Karpas-422 (cell line): Measurements from ENCODE around the gene TMEM109. TPM values are rescaled to one million over a fixed set of nuclear protein-coding genes. Genes with fewer than 3 reads are reported as not detected.

Experiments used
- DNase-seq: peaks from one replicate; pipeline ENCODE4 v3.0.0-alpha.2; 2015
- H2AFZ ChIP-seq: fragments of 200-600 bp; sonication (generic); 2 replicates; pipeline ENCODE4 v1.6.1; 2014; ENCODE audit warnings: antibody characterized with exemption, low read length, mixed read lengths
- H3K27ac ChIP-seq: fragments of 200-600 bp; sonication (generic); 2 replicates; pipeline ENCODE4 v1.5.1; 2014; ENCODE audit warnings: mild to moderate bottlenecking, low read length, moderate library complexity
- H3K27me3 ChIP-seq: fragments of 200-600 bp; sonication (generic); 2 replicates; pipeline ENCODE4 v1.6.1; 2014; ENCODE audit warnings: low read length, mixed read lengths
- H3K36me3 ChIP-seq: fragments of 200-600 bp; sonication (generic); 2 replicates; pipeline ENCODE4 v1.6.1; 2014; ENCODE audit warnings: low read length, mixed read lengths; ENCODE audit not compliant: insufficient read depth
- H3K4me1 ChIP-seq: fragments of 200-600 bp; sonication (generic); 2 replicates; pipeline ENCODE4 v1.6.1; 2014; ENCODE audit warnings: mild to moderate bottlenecking, low read length, mixed read lengths
- H3K4me2 ChIP-seq: fragments of 200-600 bp; sonication (generic); 2 replicates; pipeline ENCODE4 v1.6.1; 2014; ENCODE audit warnings: low read length, low read depth, mild to moderate bottlenecking; ENCODE audit not compliant: poor library complexity, severe bottlenecking
- H3K4me3 ChIP-seq: fragments of 200-600 bp; sonication (generic); 2 replicates; pipeline ENCODE4 v1.5.1; 2014; ENCODE audit warnings: mild to moderate bottlenecking, antibody characterized with exemption, low read length, mixed read lengths
- H3K79me2 ChIP-seq: fragments of 200-600 bp; sonication (generic); 2 replicates; pipeline ENCODE4 v1.6.1; 2014; ENCODE audit warnings: mild to moderate bottlenecking, low read length, mixed read lengths
- H3K9ac ChIP-seq: fragments of 200-600 bp; sonication (generic); 2 replicates; pipeline ENCODE4 v1.6.0; 2014; ENCODE audit warnings: low read length
- H3K9me2 ChIP-seq: fragments of 200-600 bp; sonication (generic), shearing (Covaris generic); replicated peaks from 2 replicates; pipeline ENCODE4 v1.6.0; 2014; ENCODE audit warnings: mild to moderate bottlenecking, low read length, moderate library complexity; ENCODE audit not compliant: insufficient read depth
- H3K9me3 ChIP-seq: fragments of 300-700, 200-600 bp; sonication (generic); 2 replicates; pipeline ENCODE4 v1.6.1; 2014; ENCODE audit warnings: low read length, mixed read lengths
- H4K20me1 ChIP-seq: fragments of 200-600 bp; sonication (generic); 2 replicates; pipeline ENCODE4 v1.6.1; 2014; ENCODE audit warnings: mild to moderate bottlenecking, antibody characterized with exemption, low read length, low read depth; ENCODE audit not compliant: insufficient read depth
- total RNA-seq: library from RNA; depleted of rRNA; stranded (reverse); fragments of >200 nt; shearing (Covaris generic); gene quantifications from 2 replicates; pipeline ENCODE4 v1.2.3, GENCODE V29; 2014; ENCODE audit warnings: low replicate concordance

Gene TMEM109
- total RNA-seq, 1 experiment from 2014 or later, result 44.4 TPM

DNA sequence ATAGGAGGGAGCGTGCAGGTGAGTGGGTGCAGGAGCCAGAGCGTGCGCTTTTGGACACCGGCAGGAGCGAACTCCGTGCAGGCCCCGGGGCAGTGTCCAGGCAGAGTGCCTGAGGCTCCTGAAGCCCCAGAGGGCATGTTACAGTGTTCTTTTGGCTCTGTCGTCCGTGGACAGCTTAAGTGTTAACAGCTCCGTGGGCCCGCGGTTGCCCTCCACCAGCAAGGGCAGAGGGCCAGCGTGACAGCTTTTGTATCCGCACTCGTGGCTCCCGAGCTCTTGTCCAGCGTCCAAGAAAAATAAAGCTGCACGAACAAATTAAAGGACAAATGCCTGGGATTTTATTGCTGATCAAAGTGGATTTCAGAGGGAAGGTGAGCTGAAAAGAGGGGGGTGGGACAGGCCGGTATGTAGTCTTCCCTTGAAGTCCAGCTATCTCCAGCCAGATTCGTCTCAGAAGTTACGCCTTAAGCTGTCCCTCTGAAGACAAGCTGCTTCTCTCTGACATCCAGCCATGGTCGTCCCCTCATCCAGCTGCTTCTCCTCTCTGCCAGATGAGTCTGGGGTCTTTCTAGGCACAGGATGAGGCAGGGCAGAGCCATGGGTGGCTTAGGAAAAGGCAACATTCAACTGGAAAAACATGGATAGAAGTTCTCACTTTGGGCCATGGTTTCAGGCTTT is 968 bp upstream of the TMEM109 start:
- Histone ChIP-seq H3K9ac (peak overlapping the region; percentile 79), H3K4me1 (peaks cover 56% of the 10 kb centered on the region), H3K9me3 (no peaks in the 10 kb centered on the region), H3K36me3 (no peaks in the 10 kb centered on the region), H3K27ac (no peak overlapping the region; the same call in 1 of the 2 replicates), H3K9me2 (no peaks in the 10 kb centered on the region), H3K4me2 (peak overlapping the region; percentile 98), H3K27me3 (no peaks in the 10 kb centered on the region), H4K20me1 (no peaks in the 10 kb centered on the region), H3K79me2 (peaks cover 39% of the 10 kb centered on the region), H3K4me3 (peak overlapping the region; percentile 85), H2AFZ (peak overlapping the region; percentile 25; the same call in 1 of the 2 replicates)
- DNase-seq, result no peak

DNA sequence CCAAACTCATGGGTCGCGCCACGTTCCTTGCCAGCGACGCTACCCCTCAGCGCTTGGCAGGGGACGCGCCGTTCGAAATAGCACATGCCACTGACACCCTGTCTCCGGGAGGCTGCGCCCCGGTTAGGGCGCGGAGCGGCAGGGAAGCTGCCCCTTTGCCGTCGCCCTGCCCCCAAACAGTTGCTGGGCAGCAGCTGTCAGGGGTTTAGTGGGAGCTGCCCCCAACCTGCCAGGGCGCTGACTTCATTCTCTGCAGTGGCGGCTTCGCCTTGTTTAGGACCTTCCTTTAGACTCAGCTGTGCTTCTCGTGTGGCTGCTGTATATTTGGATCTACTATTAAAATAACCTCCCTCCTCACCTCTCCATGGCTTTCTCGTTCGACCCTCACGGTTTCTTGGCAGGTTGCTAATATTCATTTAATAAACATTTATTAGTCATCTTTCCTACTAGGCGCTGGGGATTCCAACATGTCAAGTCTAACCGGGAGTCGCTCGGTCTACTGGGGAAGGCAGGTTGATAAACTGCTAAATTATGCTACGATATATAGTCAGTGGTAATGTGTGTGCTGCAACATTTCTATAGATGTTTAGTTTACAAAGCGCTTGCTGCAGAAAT is 782 bp downstream of the TMEM109 start:
- Histone ChIP-seq H3K27me3 (no peaks in the 10 kb centered on the region), H3K36me3 (peaks cover 3% of the 10 kb centered on the region; the same call in 1 of the 2 replicates), H3K27ac (peak overlapping the region; percentile 85), H3K4me1 (peaks cover 74% of the 10 kb centered on the region), H3K4me3 (peak overlapping the region; percentile 85), H2AFZ (peak overlapping the region; percentile 25; the same call in 1 of the 2 replicates), H3K9ac (peak overlapping the region; percentile 79), H3K9me3 (no peaks in the 10 kb centered on the region), H4K20me1 (no peaks in the 10 kb centered on the region), H3K79me2 (peaks cover 48% of the 10 kb centered on the region), H3K4me2 (peak overlapping the region; percentile 98), H3K9me2 (no peaks in the 10 kb centered on the region)
- peak; percentile 73 for DNase-seq

DNA sequence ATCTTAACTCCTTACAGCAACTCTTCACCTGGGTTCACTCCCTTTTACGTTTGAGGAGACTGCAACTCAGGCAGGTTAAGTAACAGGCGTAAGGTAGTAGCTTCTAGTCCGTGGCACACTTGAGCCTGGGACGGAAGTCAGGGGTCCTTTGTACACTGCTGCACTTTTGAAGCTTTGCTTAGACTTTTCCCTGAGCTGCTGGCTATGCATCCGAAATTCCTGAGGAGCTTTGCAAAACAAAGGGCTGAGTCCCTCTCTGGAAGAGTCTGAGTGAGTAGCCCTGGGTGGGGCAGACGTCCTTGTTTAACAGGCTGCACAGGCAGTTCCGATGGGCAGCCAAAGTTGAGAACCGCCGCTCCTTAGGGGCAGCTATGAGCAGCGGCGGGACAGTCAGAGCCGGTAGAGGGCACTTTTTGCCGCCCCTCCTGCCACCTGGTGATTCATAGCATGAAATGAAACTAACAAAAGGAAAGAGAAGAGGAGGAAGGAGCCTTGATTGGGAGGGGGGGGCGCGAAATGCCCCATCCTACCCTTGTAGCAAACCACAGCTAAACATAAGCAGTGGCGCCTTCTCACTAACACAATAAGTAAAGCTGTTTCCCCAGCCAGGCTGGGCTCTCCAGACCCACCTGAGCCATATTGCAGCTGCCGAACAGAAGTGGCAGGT is 1.4 kb downstream of the TMEM109 start:
- peak overlapping the region; percentile 98 for H3K4me2 ChIP-seq
- H3K27me3 ChIP-seq, result no peaks in the 10 kb centered on the region
- no peaks in the 10 kb centered on the region for H3K9me3 ChIP-seq
- H3K9ac ChIP-seq, result peak overlapping the region; percentile 79
- H3K9me2 ChIP-seq, result no peaks in the 10 kb centered on the region
- H3K36me3 ChIP-seq, result peaks cover 9% of the 10 kb centered on the region
- peak; percentile 83 for DNase-seq
- H4K20me1 ChIP-seq, result no peaks in the 10 kb centered on the region
- peaks cover 71% of the 10 kb centered on the region for H3K4me1 ChIP-seq
- peak overlapping the region; percentile 85 for H3K4me3 ChIP-seq
- H2AFZ ChIP-seq, result peak overlapping the region; percentile 7; the same call in 1 of the 2 replicates
- H3K27ac ChIP-seq, result peak overlapping the region; percentile 85
- peaks cover 48% of the 10 kb centered on the region for H3K79me2 ChIP-seq

DNA sequence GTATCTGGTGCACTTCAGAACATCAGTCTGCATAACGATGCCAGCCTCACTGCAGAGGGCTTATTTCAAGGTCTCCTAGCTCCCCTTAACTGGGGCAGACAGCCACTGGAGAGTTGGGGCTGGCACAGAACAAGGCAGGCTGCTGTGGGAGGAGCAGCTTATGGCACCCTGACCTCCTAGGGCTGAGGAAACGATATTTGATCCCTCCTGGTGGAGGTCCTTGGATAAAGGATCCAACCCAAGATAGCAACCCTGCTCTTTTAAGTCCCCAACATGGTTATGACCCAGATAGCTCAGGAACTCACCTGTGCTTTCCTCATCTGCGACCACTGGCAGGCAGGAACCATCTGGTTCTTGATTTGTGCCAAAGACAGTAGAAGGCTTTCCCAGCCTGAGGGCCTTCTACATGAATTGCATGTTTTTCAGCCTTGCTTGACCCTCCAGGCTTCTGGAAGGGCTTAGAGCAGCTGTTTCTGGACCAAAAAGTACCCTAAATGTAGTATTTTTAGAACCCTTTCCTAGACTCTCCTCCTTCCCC is 2.8 kb downstream of the TMEM109 start:
- DNase-seq, result no peak
- Histone ChIP-seq H2AFZ (no peak overlapping the region), H3K79me2 (peaks cover 48% of the 10 kb centered on the region), H3K27me3 (no peaks in the 10 kb centered on the region), H4K20me1 (no peaks in the 10 kb centered on the region), H3K36me3 (peaks cover 14% of the 10 kb centered on the region), H3K4me2 (peak overlapping the region; percentile 98), H3K4me3 (no peak overlapping the region), H3K9me3 (no peaks in the 10 kb centered on the region), H3K9me2 (no peaks in the 10 kb centered on the region), H3K4me1 (peaks cover 65% of the 10 kb centered on the region), H3K27ac (peak overlapping the region; percentile 85), H3K9ac (peak overlapping the region; percentile 16; the same call in 1 of the 2 replicates)

DNA sequence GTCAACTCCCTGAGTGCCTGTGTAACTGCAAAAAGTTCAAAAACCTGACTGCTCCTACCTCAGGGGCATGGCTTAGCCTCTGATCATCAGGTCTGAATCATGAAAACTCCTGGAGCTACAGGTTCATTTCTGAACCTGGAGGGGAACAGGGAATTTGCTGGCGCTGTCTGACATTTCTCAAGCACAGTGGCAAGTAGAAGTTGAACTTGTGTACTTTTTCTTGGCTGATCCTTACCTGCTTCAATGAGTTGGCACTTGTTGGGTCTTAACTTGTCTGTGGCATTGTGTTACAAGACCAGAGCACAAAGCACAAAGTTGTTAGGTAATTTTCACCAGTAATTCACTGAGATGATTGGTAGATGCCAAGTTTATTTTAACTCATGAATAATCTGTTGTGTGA is 3.3 kb downstream of the TMEM109 start:
- no peak overlapping the region for H3K4me3 ChIP-seq
- peaks cover 14% of the 10 kb centered on the region for H3K36me3 ChIP-seq
- no peaks in the 10 kb centered on the region for H4K20me1 ChIP-seq
- DNase-seq, result no peak
- H2AFZ ChIP-seq, result no peak overlapping the region
- H3K79me2 ChIP-seq, result peaks cover 48% of the 10 kb centered on the region
- H3K4me1 ChIP-seq, result peaks cover 65% of the 10 kb centered on the region
- H3K9me2 ChIP-seq, result no peaks in the 10 kb centered on the region
- H3K9ac ChIP-seq, result peak overlapping the region; percentile 16; the same call in 1 of the 2 replicates
- H3K4me2 ChIP-seq, result no peak overlapping the region
- H3K9me3 ChIP-seq, result no peaks in the 10 kb centered on the region
- H3K27me3 ChIP-seq, result no peaks in the 10 kb centered on the region
- peak overlapping the region; percentile 85 for H3K27ac ChIP-seq

DNA sequence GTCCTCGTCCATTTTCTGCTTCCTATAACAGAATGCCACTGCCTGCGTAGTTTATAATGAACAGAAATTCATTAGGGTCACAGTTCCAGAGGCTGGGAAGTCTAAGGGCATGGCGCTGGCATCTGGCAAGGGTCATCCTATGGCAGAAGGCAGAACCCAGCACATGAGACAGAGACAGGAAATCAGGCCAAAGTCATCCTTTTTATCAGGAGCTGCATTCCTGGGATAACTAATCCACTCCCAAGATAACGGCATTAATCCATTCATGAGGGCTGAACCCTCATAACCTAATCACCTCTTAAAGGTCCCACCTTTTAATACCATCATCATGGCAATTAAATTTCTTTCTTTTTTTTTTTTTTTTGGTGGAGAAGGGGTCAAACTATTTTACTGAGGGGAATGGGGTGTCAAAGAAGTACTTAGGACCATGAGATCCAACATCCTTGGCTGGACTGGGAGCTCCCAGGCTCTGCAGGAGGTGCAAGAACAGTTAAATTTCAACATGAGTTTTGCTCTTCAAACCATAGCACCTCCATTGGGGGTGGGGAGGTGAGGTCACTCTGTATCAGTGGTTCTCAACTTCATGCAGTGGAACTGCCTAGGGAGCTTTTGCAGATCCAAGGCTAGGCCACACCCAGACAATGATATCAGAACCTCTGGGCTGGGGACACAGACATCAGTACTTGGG is 4.4 kb downstream of the TMEM109 start:
- Histone ChIP-seq H3K27ac (peak overlapping the region; percentile 76), H3K4me2 (peak overlapping the region; percentile 52), H3K36me3 (peaks cover 14% of the 10 kb centered on the region), H3K4me3 (peak overlapping the region; percentile 4; the same call in 1 of the 2 replicates), H3K9ac (peak overlapping the region; percentile 49), H2AFZ (no peak overlapping the region), H3K9me2 (no peaks in the 10 kb centered on the region), H3K79me2 (peaks cover 48% of the 10 kb centered on the region), H3K9me3 (no peaks in the 10 kb centered on the region), H3K27me3 (no peaks in the 10 kb centered on the region), H3K4me1 (peaks cover 60% of the 10 kb centered on the region), H4K20me1 (no peaks in the 10 kb centered on the region)
- DNase-seq, result no peak

DNA sequence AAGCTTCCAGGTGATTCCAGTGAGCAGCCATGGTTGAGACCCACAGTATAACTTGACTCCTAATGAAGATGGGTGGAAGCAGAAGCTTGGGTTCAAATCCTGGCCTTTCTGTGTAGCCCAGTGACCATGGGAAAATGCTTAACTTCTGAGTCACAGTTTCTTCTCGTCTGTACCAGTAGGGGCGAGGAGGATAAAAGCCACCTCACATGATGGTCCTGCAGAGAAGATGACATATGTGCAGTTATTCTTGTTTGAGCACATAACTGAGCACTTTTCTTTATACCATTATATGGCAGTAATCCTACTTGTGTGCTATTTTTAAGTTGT is 4.9 kb downstream of the TMEM109 start:
- Histone ChIP-seq H3K79me2 (peaks cover 48% of the 10 kb centered on the region), H3K36me3 (peaks cover 14% of the 10 kb centered on the region), H3K4me1 (peaks cover 61% of the 10 kb centered on the region), H3K4me2 (peak overlapping the region; percentile 52), H3K9me2 (no peaks in the 10 kb centered on the region), H3K4me3 (peak overlapping the region; percentile 4; the same call in 1 of the 2 replicates), H3K9me3 (no peaks in the 10 kb centered on the region), H3K27me3 (no peaks in the 10 kb centered on the region), H3K27ac (peak overlapping the region; percentile 76), H3K9ac (peak overlapping the region; percentile 49), H4K20me1 (no peaks in the 10 kb centered on the region), H2AFZ (no peak overlapping the region)
- no peak for DNase-seq
